SW480 (cell line): ENCODE results near the gene LRRN3.

ENCODE experiments used
- DNase-seq: peaks from one replicate; pipeline ENCODE4 v3.0.0-alpha.2; 2016; ENCODE audit warnings: low spot score

LRRN3 gene

GRCh38 chr7:111172564-111173257 is 81.8 kb downstream of the LRRN3 start:
- no peak for DNase-seq

- no peak for DNase-seq
Measured at GRCh38 chr7:111173528-111173927, 82.6 kb downstream of the LRRN3 start.

- DNase-seq, result no peak
Measured at GRCh38 chr7:111173990-111174389, 83.1 kb downstream of the LRRN3 start.

- DNase-seq, result no peak
Measured at GRCh38 chr7:111174510-111174909, 83.6 kb downstream of the LRRN3 start.
